Neural cell (in vitro differentiated cells): ENCODE measurements around the gene YPEL2. TPM values are rescaled to one million over a fixed set of nuclear protein-coding genes. Genes with fewer than 3 reads are reported as not detected.

Experiments
- H2AFZ ChIP-seq: fragments of 200-600, 300-800 bp; sonication (generic), shearing (Covaris generic); 2 replicates; pipeline ENCODE4 v1.6.0; 2014; ENCODE audit warnings: low read depth, mild to moderate bottlenecking, antibody characterized with exemption, low read length, moderate library complexity
- H3F3A ChIP-seq: fragments of 200-600 bp; shearing (Covaris generic); 2 replicates; pipeline ENCODE4 v1.6.1; 2016; ENCODE audit warnings: mild to moderate bottlenecking, moderate library complexity, mixed read lengths, antibody characterized with exemption, low read length; ENCODE audit not compliant: insufficient read depth, poor library complexity, severe bottlenecking
- H3K27ac ChIP-seq: fragments of 200-600, 300-800 bp; sonication (generic), shearing (Covaris generic); 2 replicates; pipeline ENCODE4 v1.5.1; 2014; ENCODE audit warnings: mild to moderate bottlenecking, low read length, moderate library complexity
- H3K27me3 ChIP-seq: fragments of 300-800, 200-600 bp; sonication (generic), shearing (Covaris generic); 2 replicates; pipeline ENCODE4 v1.6.0; 2014; ENCODE audit warnings: mild to moderate bottlenecking, low read depth, low read length, moderate library complexity; ENCODE audit not compliant: insufficient read depth
- H3K36me3 ChIP-seq: fragments of 300-800, 200-600 bp; sonication (generic), shearing (Covaris generic); 2 replicates; pipeline ENCODE4 v1.5.1; 2014; ENCODE audit warnings: mild to moderate bottlenecking, antibody characterized with exemption, low read length, moderate library complexity; ENCODE audit not compliant: insufficient read depth
- H3K4me2 ChIP-seq: fragments of 300-800, 200-600 bp; sonication (generic), shearing (Covaris generic); 2 replicates; pipeline ENCODE4 v1.6.0; 2014; ENCODE audit warnings: mild to moderate bottlenecking, low read length
- H3K4me3 ChIP-seq: fragments of 300-800, 200-600 bp; sonication (generic), shearing (Covaris generic); 2 replicates; pipeline ENCODE4 v1.5.1; 2014; ENCODE audit warnings: mild to moderate bottlenecking, low read length, moderate library complexity
- H3K79me2 ChIP-seq: fragments of 200-600 bp; shearing (Covaris generic); replicated peaks from 2 replicates; pipeline ENCODE4 v1.6.0; 2014; ENCODE audit warnings: mild to moderate bottlenecking, low read length, moderate library complexity; ENCODE audit not compliant: insufficient read depth
- H3K9ac ChIP-seq: fragments of 300-800, 200-600 bp; sonication (generic), shearing (Covaris generic); 2 replicates; pipeline ENCODE4 v1.6.1; 2016; ENCODE audit warnings: mild to moderate bottlenecking, low read length, mixed read lengths
- H3K9me2 ChIP-seq: fragments of 200-600 bp; shearing (Covaris generic); 2 replicates; pipeline ENCODE4 v1.6.1; 2016; ENCODE audit warnings: mild to moderate bottlenecking, low read length, mixed read lengths; ENCODE audit not compliant: insufficient read depth
- H3K9me3 ChIP-seq: fragments of 200-600, 300-800 bp; sonication (generic), shearing (Covaris generic); 2 replicates; pipeline ENCODE4 v1.6.1; 2016; ENCODE audit warnings: mild to moderate bottlenecking, mixed run types, low read length, moderate library complexity, mixed read lengths
- H4K20me1 ChIP-seq: fragments of 200-600 bp; shearing (Covaris generic); 2 replicates; pipeline ENCODE4 v1.6.1; 2016; ENCODE audit warnings: mild to moderate bottlenecking, mixed run types; ENCODE audit not compliant: insufficient read depth
- CTCF ChIP-seq: fragments of 450-650 bp; IDR thresholded peaks from 2 replicates; pipeline ENCODE4 v1.5.1; 2014; ENCODE audit warnings: antibody characterized with exemption, mild to moderate bottlenecking, moderate library complexity; ENCODE audit not compliant: poor library complexity, severe bottlenecking
- EP300 ChIP-seq: fragments of 450-650 bp; conservative IDR thresholded peaks from 2 replicates; pipeline ENCODE4 v1.6.1; 2014; ENCODE audit warnings: antibody characterized with exemption, mild to moderate bottlenecking, moderate library complexity; ENCODE audit not compliant: poor library complexity, severe bottlenecking
- EZH2 ChIP-seq: fragments of 200-600, 300-800 bp; shearing (Covaris generic), sonication (generic); IDR thresholded peaks from 2 replicates; pipeline ENCODE4 v1.6.1; 2014; ENCODE audit warnings: antibody characterized with exemption, low read length, borderline replicate concordance, mild to moderate bottlenecking; ENCODE audit not compliant: insufficient read depth, poor library complexity, severe bottlenecking
- MXI1 ChIP-seq: fragments of 450-650 bp; conservative IDR thresholded peaks from 2 replicates; pipeline ENCODE4 v1.6.1; 2014; ENCODE audit warnings: antibody characterized with exemption, mild to moderate bottlenecking; ENCODE audit not compliant: poor library complexity, severe bottlenecking
- POLR2AphosphoS5 ChIP-seq: IDR thresholded peaks from 2 replicates; pipeline ENCODE4 v1.6.1; 2012
- RAD21 ChIP-seq: fragments of 450-650 bp; conservative IDR thresholded peaks from 2 replicates; pipeline ENCODE4 v1.6.1; 2014; ENCODE audit warnings: antibody characterized with exemption, mild to moderate bottlenecking, moderate library complexity
- REST ChIP-seq: IDR thresholded peaks from 2 replicates; pipeline ENCODE4 v1.6.1; 2012; ENCODE audit warnings: borderline replicate concordance
- SMC3 ChIP-seq: fragments of 450-650 bp; conservative IDR thresholded peaks from 2 replicates; pipeline ENCODE4 v1.6.1; 2014; ENCODE audit warnings: antibody characterized with exemption, mild to moderate bottlenecking, moderate library complexity; ENCODE audit not compliant: poor library complexity
- TAF1 ChIP-seq: IDR thresholded peaks from 2 replicates; pipeline ENCODE4 v1.6.1; 2012; ENCODE audit warnings: low read depth
- polyA plus RNA-seq: library from polyadenylated mRNA; depleted of rRNA; stranded (reverse); fragments of >200 nt; gene quantifications from 2 replicates; pipeline ENCODE4 v1.2.3, GENCODE V29; 2014

The YPEL2 gene
- polyA plus RNA-seq, 1 donor from 2014 or later, result 17.0 TPM

GRCh38 chr17:59355702-59356325 lies 24.4 kb downstream of the YPEL2 start:
- Histone ChIP-seq H3K9me3 (no peaks in the 10 kb centered on the region), H3K79me2 (peaks cover 3% of the 10 kb centered on the region), H3K36me3 (no peaks in the 10 kb centered on the region), H3K27me3 (no peaks in the 10 kb centered on the region), H3K4me3 (no peak overlapping the region), H3K27ac (no peak overlapping the region), H3F3A (no peaks in the 10 kb centered on the region), H3K9me2 (no peaks in the 10 kb centered on the region), H2AFZ (no peak overlapping the region), H3K4me2 (no peak overlapping the region), H4K20me1 (no peaks in the 10 kb centered on the region), H3K9ac (no peak overlapping the region)
- TF ChIP-seq RAD21, result no peak
- no peak for TF ChIP-seq CTCF
- TF ChIP-seq POLR2AphosphoS5, result no peak
- TF ChIP-seq EZH2, result no peak
- no peak for TF ChIP-seq REST
- TF ChIP-seq SMC3, result no peak
- no peak for TF ChIP-seq MXI1
- TF ChIP-seq EP300, result no peak
- TF ChIP-seq TAF1, result no peak

GRCh38 chr17:59356543-59357218 lies 25.2 kb downstream of the YPEL2 start:
- H3K9me3 ChIP-seq, result no peaks in the 10 kb centered on the region
- TF ChIP-seq MXI1, result no peak
- TF ChIP-seq SMC3, result no peak
- TF ChIP-seq REST, result no peak
- no peak for TF ChIP-seq CTCF
- no peak for TF ChIP-seq EZH2
- no peak for TF ChIP-seq RAD21
- no peak for TF ChIP-seq EP300
- TF ChIP-seq TAF1, result no peak
- no peak for TF ChIP-seq POLR2AphosphoS5
- no peaks in the 10 kb centered on the region for H3K9me2 ChIP-seq
- H2AFZ ChIP-seq, result no peak overlapping the region
- H3K27ac ChIP-seq, result no peak overlapping the region
- H3K79me2 ChIP-seq, result peaks cover 3% of the 10 kb centered on the region
- no peaks in the 10 kb centered on the region for H4K20me1 ChIP-seq
- no peak overlapping the region for H3K4me3 ChIP-seq
- no peak overlapping the region for H3K9ac ChIP-seq
- H3F3A ChIP-seq, result peaks cover 4% of the 10 kb centered on the region
- no peaks in the 10 kb centered on the region for H3K36me3 ChIP-seq
- no peak overlapping the region for H3K4me2 ChIP-seq
- no peaks in the 10 kb centered on the region for H3K27me3 ChIP-seq
